Prostate gland (tissue), 2 donors: ENCODE measurements around the gene ZFAND2B. TPM values are rescaled to one million over a fixed set of nuclear protein-coding genes. Genes with fewer than 3 reads are reported as not detected.

Experiments used
- DNase-seq: peaks from one replicate; pipeline ENCODE4 v3.0.0-alpha.2; 2019; ENCODE audit warnings: low spot score
- H3K27ac ChIP-seq, 2 donors: fragments of 200-600 bp; sonication (generic); 2 replicates each; pipeline ENCODE4 v1.5.1; 2017 to 2019
- H3K27me3 ChIP-seq: fragments of 200-600 bp; sonication (generic); replicated peaks from 2 replicates; pipeline ENCODE4 v1.5.1; 2019; ENCODE audit not compliant: insufficient read depth
- H3K36me3 ChIP-seq, 2 donors: fragments of 200-600 bp; sonication (generic); 1 replicate in 1 of 2; 2 replicates in 1 of 2; pipeline versions ENCODE4 v1.5.1 to v1.8.1; 2017 to 2019
- H3K4me1 ChIP-seq: fragments of 200-600 bp; sonication (generic); replicated peaks from 2 replicates; pipeline ENCODE4 v1.5.1; 2019
- H3K4me3 ChIP-seq, 2 donors: fragments of 200-600 bp; sonication (generic); 2 replicates each; pipeline ENCODE4 v1.5.1; 2017 to 2019
- H3K9me3 ChIP-seq: fragments of 200-600 bp; sonication (generic); 2 replicates; pipeline ENCODE4 v1.5.1; 2017
- POLR2A ChIP-seq: fragments of 450-650 bp; IDR thresholded peaks from one replicate; pipeline ENCODE4 v1.6.1; 2016; ENCODE audit warnings: antibody characterized with exemption, mild to moderate bottlenecking
- POLR2AphosphoS5 ChIP-seq: sonication (generic); formaldehyde crosslinking; IDR thresholded peaks from one replicate; pipeline ENCODE4 v1.6.1; 2017; ENCODE audit warnings: antibody characterized with exemption
- WGBS: methylation state at CpG from one replicate; pipeline ENCODE4 v1.1.5; 2018; 5-methylcytosine and 5-hydroxymethylcytosine counted together
- intact Hi-C: fragments of 100-400 bp; cut with DNase I; formaldehyde crosslinking; loops from one replicate; pipeline ENCODE4 v1.14.2; 2022
- total RNA-seq, 2 donors: library from RNA; depleted of rRNA; stranded (reverse); fragments of >200 nt; gene quantifications; one replicate each; pipeline ENCODE4 v1.1.0, GENCODE V29; 2016
- TF ChIP-seq, protein P1 (sequence below), 4 experiments: fragments of 200-600 bp in 2 of 4; fragments of 450-650 bp in 2 of 4; sonication (generic) in 2 of 4; IDR thresholded peaks; 1 replicate in 3 of 4; 2 replicates in 1 of 4; pipeline ENCODE4 v1.5.1; 2016 to 2019; ENCODE audit warnings: antibody characterized with exemption in 4 of 4, mild to moderate bottlenecking in 2 of 4, moderate library complexity in 2 of 4

Gene ZFAND2B
- total RNA-seq, 2 donors from 2014 or later = 49.0 to 57.2 TPM

DNA sequence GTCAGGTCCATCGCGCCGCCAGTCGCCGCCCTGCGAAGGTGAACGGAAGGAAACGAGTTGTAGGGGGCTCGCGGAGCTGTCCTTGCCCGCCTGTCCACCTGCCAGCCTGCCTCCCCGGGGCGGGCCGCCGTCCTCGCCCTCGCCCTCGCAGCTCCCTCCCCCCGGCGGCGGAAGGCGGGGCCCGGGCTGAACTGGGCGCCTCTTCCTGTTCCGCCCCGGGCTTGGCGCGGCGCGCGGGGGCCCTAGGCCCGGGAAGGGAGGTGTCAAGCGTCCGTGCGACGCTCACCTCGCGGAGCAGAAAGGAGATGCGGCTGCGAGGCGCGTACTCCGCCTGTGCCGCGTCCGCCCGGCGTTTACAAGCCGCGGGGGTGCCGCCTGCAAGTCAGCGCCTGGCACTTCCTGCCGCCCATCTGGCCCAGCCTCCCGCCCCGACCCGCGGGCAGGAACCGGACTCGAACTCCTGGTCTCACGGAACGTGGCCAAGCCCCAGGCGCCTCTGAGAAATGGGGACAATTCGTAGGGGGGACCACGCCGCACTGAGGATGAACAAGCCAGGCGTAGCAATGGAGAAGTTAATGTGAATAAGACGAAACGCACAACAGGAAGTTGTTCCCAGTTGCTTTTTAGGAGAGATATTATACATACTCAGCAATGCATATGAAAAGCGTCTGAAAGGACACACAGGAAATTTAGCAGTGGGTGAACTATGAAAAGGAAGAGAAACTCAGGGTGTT is 29.6 kb upstream of the ZFAND2B start, which contains the start of gene CNPPD1:
CNPPD1 (minus strand) TSS at position 108 of the 734 bp plus-strand sequence; CDS start at position 11, 97 bp downstream.
- peak within 1 kb of the TSS; percentile 73 to 82 for H3K4me3 ChIP-seq

DNA sequence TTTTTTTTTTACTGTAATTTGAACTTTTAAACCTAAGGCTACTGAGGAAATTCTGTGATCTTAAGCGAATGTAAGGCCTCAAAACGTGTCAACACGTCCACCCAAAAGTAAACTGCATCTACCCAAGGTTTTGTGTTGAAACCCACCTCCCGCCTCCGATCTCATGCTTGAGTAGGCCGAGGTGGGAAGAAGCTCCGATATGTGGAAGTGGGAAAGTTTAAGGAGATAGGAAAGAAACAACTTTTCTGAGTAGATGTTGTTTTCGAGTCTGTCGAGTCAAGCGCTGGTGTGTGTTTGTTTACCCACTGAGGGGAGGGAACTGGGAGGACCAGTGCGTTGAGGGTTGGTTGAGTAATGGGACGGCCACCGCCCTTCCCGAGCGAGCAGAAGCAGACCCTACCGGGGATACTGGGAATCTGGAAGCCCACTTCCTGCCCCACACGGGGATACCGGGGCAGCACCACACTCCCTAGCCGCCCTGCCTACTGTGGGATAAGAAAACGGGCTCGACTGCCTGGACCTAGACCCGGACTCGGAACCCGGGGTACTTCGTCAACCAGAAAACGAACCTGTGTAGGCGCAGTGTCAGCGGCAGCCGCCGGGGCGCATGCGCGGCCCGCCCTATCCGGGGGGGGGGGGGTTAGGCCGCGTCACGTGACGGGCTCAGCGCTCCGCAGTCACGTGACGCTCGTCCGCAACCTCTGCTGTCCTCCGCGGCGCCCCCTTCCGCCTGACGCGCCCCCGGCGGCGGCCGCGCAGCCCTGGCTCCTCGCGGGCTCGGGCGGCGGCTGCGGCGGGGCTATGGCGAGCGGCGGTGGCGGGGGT is 28.8 kb upstream of the ZFAND2B start, which contains the start of gene RETREG2:
RETREG2 (plus strand) TSS at position 724 of the 825 bp plus-strand sequence; CDS start at position 802, 78 bp downstream.
- H3K4me3 ChIP-seq = peak within 1 kb of the TSS; percentile 73 to 82
- H3K9me3 ChIP-seq = no peaks in the 10 kb centered on the region
- peaks cover 11% of the 10 kb centered on the region for H3K4me1 ChIP-seq
- peak within 1 kb of the TSS; percentile 98 to 99 for H3K27ac ChIP-seq
- TF ChIP-seq POLR2AphosphoS5 (peak; percentile 89), POLR2A (peak; percentile 96)
- TF ChIP-seq, protein P1, sequence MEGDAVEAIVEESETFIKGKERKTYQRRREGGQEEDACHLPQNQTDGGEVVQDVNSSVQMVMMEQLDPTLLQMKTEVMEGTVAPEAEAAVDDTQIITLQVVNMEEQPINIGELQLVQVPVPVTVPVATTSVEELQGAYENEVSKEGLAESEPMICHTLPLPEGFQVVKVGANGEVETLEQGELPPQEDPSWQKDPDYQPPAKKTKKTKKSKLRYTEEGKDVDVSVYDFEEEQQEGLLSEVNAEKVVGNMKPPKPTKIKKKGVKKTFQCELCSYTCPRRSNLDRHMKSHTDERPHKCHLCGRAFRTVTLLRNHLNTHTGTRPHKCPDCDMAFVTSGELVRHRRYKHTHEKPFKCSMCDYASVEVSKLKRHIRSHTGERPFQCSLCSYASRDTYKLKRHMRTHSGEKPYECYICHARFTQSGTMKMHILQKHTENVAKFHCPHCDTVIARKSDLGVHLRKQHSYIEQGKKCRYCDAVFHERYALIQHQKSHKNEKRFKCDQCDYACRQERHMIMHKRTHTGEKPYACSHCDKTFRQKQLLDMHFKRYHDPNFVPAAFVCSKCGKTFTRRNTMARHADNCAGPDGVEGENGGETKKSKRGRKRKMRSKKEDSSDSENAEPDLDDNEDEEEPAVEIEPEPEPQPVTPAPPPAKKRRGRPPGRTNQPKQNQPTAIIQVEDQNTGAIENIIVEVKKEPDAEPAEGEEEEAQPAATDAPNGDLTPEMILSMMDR (IDR thresholded peaks at IDR 0.05) = peak; percentile 54 to 70 (median 66)
- intact Hi-C loops = loop anchor here (5.0 to 10.0 kb wide), 3 partner anchors 40 to 337 kb away; partner anchors contain the start of genes ABCB6, ASIC4 and DNPEP
- WGBS = under 1% methylated on average over 36 of the region's 67 CpGs
- peak; percentile 93 for DNase-seq
- no peaks in the 10 kb centered on the region for H3K27me3 ChIP-seq
- H3K36me3 ChIP-seq = peaks cover 0 to 18% of the 10 kb centered on the region in 2 donors

More for the DNA sequence above, 29.6 kb upstream of the ZFAND2B start, which contains the start of gene CNPPD1:
- Histone ChIP-seq H3K4me1 (peaks cover 11% of the 10 kb centered on the region), H3K9me3 (no peaks in the 10 kb centered on the region), H3K36me3 (peaks cover 0 to 10% of the 10 kb centered on the region in 2 donors), H3K27ac (peak within 1 kb of the TSS; percentile 98 to 99), H3K27me3 (no peaks in the 10 kb centered on the region)
- WGBS = under 1% methylated on average over 66 of the region's 69 CpGs
- intact Hi-C loops = loop anchor here (5.0 to 10.0 kb wide), 3 partner anchors 40 to 338 kb away; partner anchors contain the start of genes ABCB6, ASIC4 and DNPEP
- peak; percentile 88 for TF ChIP-seq POLR2AphosphoS5
- peak; percentile 95 for TF ChIP-seq POLR2A
- TF ChIP-seq, protein P1 (IDR thresholded peaks at IDR 0.05) = peak in 1 of 4 experiments; percentile 2
- DNase-seq = peak; percentile 88

DNA sequence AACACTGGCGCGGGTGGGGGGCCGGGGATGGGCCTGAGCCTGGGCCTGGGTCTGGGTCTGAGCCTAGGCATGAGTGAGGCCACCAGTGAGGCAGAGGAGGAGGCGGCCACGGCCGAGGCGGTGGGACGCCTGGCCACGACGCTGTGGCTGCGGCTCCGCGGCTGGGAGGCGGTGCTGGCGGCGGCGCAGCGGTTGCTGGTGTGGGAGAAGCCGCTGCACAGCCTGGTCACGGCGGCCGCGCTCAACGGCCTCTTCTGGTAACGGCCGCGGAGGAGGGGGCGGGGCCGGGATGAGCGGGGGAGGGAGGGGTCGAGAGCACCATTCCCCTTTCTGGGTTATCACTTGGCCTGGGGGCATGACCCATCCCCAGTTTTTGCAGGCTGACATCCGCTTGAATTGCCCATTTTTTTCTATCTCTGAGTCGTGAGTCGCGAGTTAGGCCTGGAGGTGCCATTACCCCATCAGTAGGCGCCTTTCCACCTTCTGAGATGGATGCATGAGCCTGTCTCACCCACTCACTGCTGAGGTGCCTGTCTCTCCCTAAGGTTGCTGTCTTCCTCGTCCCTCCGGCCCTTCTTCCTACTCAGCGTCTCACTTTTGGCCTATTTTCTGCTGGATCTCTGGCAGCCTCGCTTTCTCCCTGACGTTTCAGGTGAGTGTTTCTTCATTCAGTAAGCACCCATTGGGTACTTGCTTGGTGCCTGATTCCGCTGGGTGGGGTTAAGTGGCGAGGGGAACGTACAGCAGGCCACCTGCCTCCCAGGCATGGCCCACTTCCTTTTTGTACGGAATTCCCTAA is 28.0 kb upstream of the ZFAND2B start:
- peak overlapping the region; percentile 73 to 82 for H3K4me3 ChIP-seq
- no peaks in the 10 kb centered on the region for H3K27me3 ChIP-seq
- TF ChIP-seq POLR2A (no peak), POLR2AphosphoS5 (no peak)
- TF ChIP-seq, protein P1 (IDR thresholded peaks at IDR 0.05) = no peak
- intact Hi-C loops = loop anchor here (5.0 to 10.0 kb wide), 3 partner anchors 39 to 336 kb away; partner anchors contain the start of genes ABCB6, ASIC4 and DNPEP
- WGBS = 3% methylated on average over 45 of the region's 45 CpGs
- peaks cover 0 to 24% of the 10 kb centered on the region in 2 donors for H3K36me3 ChIP-seq
- no peaks in the 10 kb centered on the region for H3K9me3 ChIP-seq
- peak overlapping the region; percentile 98 to 99 for H3K27ac ChIP-seq
- DNase-seq = peak; percentile 39
- H3K4me1 ChIP-seq = peaks cover 11% of the 10 kb centered on the region
